Stimulated activated CD4-positive, alpha-beta T cell treated with anti-CD3 and anti-CD28 coated beads, Interleukin-1b, Interleukin-23, amount 100 ng/mL, for 24 hours (primary cell): ENCODE measurements around the gene SLC25A26.

Experiments used
- DNase-seq, 4 experiments: peaks; one replicate each; pipeline ENCODE4 v3.0.0-alpha.2; 2020; ENCODE audit warnings: low read depth in 4 of 4, low spot score in 1 of 4

Gene SLC25A26

DNA sequence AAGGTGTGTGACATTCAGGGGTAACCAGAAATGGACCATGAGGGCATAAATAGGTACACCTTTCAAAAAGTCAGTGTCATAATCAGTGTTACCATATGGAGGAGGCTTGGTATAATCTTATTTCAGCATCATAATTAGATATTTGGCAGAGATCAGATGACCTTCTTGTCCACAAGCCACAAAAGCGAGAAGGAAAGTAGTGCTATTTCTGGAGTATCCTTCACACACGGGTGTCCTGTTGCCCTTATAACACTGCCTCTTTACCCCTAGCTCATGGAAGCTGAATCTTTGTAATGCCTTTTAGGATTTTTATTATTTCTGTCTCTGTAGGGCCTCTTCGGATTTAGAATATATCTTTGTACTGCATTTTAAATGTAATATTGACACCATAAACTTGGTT lies 147.2 kb downstream of the SLC25A26 start:
- no peak for DNase-seq

DNA sequence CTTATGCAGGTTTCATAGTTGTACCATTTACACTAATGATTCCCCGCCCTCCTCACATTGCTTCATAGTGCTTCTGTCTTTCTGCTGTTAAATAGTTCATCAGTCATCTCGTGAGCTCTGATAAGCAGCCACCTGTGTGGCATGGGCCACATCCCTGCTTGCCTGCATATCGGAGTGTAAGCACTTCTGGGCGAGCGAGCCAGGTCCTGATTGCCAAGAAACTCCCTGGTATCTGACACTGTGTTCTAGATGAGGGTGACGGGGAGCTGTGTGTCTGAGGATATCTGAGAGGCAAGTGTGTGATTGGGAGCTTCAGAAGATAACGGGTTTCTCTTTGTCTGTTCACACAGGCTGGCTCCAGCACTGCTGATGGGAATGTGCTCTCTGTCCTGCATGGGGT lies 149.4 kb downstream of the SLC25A26 start:
- DNase-seq, result no peak

DNA sequence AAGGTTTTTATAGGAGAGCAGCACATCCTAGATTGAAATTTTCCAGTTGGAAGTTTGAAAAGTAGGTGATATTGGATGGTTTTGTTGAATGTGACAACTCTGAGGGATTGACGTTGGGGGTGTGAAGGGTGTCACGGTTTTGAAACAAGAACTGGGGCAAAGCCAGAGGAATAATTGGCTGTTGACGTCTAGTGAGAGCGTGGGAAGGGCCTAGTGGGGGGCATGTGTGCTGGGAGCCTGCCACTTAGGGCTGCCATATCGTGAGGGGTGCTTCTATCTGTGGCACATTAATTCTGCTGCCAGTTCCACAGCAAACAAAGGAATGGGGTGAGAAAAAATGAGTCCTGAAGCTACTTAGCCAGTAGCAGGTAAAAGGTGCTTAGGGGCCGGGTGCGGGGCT lies 150.6 kb downstream of the SLC25A26 start:
- no peak for DNase-seq

DNA sequence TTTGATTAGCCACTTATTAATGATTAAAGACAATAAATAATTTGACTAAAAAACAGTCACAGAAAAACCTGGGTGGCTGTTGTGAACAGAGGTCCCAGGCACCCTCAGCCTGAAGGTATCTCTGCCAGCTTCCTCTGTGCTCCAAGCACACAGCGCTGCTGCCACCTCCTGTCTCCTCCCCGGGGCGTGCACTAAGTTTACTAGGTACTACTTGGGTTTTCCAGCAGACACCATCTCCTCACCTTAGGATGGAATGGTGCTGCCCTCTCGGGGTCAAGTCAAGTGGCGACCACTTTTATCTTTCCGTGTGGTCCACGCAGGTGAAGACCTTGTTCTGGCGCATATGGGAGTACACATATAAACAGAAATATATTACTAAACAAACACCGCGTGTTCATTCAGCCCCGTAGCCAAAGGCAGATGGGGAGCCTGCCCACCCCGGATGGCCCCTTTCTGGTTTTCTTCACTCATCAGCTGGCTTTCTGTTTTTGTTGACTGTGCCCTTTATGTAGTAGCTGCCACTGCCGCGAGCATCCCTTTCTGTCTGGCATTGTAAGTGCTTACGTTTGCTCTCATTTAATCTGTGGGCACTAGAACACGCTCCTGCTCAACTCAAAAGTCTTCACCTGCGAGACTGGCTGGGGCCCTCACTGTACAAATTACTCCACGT lies 152.0 kb downstream of the SLC25A26 start:
- DNase-seq, result no peak

DNA sequence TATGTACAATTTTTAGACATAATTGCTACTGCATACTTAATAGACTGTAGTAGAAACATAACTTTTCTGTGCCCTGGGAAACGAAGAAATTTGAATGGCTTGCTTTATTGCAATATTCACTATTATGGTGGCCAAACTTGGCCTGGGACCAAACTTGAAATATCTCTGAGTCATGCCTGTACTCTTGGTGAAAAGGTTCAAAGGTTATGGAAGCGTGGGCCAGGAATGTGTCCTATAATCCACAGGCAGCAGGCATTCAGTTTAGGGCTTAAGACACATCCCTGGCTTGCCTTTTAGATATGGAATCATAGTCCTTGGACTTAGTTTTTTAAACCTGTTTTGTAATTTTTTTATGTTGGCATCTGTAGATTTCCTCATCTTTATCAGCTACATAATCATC lies 155.8 kb downstream of the SLC25A26 start:
- DNase-seq, result no peak

DNA sequence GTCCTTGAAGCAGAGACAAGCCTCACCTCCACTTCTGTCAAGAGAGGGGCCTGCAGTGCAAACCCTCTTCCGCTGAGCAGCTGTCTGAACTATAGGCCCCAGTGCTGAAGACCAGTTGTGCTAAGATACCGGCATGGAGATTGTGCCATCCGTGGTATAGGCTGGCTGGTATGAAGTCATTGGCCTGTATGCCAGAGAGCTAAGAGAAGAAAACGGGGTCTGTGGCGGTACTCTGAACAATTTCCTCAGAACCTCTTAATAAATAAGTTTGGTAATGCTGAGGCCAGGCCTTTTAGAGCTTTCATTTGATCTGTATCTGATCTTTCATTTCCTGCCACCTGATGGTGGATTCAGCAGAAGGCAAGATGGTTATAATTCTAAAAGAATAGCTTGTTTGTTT lies 157.0 kb downstream of the SLC25A26 start:
- DNase-seq, result no peak

DNA sequence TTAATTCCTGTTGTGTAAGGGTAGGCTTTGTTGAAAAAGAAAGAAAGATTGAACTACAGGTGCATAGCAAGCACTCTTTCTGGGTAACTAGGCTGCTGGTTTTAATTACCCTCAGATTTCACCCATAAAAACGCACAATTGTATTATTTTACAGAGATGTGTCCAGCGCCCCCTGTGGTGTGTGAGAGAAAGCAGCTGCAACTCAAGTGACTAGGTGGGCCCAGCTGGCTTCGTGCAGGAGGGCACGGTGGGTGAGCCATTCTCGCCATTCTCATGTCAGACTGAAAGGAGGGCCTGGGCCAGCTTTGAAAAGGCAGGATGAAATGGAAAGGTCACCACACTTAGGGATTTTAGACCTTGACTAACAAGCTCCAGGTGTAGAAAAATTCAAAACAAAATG lies 157.5 kb downstream of the SLC25A26 start:
- peak in 1 of 4 experiments; percentile 10 for DNase-seq

DNA sequence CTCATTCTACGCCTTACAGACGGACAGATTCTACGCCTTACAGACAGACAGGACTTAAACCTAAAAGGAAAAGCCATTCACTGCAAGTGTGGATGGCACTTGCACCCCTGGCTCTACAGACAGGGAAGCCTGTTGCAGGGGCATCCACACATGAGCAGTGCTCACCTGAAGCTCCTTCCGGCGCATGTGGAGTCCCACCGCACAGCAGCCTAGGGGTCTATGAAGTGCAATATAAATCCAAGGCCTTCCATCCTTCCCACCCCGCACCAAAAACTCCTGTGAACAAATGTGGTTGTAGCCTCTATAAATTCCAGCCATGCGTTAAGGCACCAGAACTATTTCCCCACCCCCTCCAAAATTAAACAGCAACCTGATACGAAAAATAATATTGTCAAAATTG lies 158.8 kb downstream of the SLC25A26 start:
- DNase-seq, result no peak

DNA sequence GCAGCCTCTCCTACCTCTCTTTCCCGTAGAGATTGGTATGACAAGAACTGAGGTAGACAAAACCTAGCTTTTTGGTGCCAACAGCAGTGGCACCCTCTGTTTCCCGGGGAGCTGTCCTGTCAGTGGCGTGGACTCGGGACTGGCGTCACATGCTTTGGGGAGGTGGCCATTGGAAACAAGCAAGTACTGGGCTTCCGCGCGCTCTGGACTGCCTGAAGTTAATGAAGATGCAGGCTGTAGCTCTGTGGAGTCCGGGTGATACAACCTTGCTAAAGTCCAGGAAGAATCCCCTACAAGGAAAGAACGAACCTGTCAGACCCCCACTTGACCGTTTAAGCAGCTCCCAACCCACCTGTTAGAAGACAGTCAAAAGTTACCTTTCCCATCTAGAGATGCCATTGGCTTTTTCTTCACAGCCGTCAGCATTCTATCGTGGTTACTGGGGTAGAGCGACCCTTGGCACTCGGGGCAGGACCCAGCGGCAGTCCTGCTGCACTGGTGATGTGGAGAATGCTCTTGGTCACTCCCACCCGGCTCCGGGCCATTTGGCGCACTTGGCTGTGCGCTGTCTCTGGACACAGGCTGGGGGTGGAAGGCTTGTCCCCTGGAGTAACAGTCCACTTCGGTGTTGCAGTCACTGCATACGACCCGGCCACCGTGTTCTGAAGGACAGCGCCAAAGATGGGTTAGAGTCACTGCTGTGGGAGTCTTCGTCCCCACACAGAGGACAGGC lies 159.6 kb downstream of the SLC25A26 start:
- no peak for DNase-seq

DNA sequence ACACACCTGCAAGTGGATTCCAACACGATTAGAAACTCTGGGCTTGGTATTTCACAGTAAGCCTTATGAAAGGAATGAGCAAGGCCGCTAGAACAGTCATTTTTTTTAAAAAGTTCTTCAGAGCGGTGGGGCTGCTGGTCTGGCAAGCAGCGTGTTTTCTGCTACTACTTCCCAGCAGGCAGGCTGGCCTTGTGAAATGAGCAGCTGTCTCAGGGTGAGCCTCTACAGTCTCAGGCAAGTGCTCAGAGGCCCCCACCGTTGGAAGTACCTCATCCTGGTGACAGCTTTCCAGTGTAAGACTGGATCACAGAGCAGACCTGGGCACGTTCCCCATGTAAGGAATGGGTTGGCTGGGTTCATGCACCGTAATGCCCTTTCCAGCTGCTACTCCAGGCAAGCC lies 160.8 kb downstream of the SLC25A26 start:
- no peak for DNase-seq

DNA sequence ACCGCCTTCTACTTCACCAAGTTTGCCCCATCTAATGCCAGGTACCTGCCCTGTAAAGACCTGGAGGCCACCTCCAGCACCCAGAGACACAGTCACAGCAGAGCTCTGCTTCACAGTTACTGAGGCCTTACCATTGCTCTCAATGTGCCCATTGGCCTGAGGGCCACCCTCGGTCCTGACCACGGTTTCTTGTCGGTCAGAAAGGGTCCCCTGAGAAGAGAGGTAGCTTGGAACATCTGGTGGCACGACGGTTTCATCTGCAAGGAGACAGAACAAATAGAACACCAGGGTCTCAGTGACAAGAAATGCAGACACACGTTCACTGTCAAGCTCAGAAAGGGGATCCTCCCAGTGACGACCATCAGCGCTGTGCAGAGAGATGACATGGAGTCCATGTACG lies 161.3 kb downstream of the SLC25A26 start:
- DNase-seq, result no peak

DNA sequence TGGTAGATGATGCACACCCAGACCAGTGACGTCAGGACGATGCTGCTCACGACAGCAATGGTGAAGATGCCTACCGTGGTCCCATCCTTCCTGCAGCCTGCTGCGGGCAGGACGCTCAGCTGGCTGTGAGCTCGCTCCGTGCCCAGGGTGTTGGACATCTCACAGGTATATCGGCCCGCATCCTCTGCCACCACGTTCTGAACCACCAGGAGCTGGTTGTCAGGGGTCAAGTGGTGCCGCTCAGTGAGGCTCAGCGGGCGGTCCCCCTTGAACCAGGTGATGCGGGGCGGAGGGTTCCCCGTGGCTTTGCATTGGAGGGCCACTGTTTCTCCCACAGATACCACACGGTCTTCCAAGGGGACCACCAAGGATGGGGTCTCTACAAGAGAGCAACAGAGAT lies 162.2 kb downstream of the SLC25A26 start:
- no peak for DNase-seq

DNA sequence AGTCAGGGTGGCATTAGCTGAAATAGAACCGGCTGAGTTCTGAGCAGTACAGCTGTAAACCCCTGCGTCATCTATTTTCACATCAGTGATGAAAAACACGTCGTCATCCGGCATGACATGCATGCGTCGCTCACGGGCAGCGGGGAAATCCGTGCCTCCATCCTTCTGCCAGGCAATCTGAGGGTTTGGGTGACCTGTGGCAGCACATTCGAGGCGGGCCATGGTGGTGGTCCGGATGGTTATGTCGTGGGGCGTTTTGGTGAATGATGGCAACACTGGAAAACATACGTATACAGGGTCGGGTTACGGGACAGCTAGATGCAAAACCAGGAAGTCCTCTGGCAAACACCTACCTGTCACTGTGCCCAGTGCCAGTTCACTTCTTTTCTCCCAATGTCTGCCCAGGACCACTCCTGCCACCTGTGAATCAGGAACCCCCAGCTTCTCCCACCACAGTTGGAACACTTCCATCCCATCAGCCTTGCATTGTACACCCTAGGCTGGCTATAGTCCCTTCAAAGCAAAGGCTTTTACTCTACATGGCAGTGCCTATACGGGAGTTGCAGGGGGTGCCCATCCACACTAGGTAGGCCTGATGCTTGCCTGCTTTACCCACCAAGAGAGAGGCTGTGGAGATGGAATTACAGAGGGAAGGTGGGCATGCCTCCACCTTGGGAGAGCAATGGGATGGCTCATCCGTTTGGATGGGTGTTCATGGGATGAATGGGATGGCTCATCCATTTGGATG lies 163.4 kb downstream of the SLC25A26 start:
- DNase-seq, result no peak

DNA sequence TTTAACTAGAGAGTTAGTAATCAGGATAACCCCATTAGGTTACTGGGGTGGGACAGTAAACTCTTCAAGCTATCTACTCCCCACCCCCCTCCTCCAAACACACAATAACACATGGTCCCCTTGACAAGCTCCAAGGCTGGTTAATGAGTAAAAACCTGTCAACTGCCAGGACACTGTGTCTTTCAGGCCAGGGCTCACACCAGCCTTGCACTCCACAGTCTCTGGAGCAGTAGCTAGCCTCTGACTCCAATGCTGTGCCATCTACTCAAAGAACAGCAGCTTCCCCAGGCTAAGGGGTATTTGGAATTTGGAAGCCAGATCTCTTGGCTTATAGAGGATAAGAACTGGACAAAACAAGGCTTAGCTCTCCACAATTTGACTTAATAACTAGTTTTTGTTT lies 164.3 kb downstream of the SLC25A26 start:
- DNase-seq, result no peak

DNA sequence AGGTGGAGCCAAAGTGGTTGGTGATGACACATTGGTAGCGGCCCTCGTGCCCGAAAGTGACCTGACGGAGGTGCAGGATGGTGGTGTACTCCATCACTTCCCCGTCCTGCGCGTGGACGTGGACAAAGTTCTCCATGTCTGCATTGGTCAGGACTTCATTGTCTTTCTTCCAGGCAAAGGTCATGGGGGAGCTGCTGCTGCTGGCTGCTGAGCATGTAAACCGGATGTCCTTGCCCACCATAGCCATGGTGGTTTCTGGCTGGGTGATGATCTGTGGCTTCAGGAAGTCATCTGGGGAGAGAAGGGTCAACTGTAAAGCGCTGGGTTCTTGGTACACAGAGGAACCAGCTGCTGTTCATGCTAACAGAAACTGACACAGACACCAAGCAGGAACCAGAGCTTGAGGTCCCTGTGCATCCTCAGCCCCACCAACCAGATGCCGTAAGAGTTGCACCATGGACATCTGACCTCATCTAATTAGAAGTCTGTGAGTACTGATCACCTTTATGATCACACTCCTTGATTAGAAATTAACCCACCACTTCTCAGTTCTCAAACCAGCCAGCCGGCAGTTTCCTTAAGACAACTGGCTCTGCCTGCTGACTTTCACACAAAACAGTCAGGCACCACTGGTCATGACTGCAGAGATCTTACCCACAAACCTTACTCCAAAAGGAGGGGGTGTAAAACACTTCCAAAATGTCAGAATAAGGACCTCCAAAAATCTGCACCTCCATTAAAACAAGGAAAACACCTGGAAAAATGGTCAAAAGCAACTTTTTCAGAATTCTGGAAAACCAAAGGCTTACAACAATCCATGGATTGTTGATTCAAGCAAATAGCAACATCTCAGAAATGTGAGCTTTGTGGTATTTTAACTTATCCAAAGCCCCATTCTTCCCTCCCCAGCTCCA lies 165.5 kb downstream of the SLC25A26 start:
- no peak for DNase-seq

DNA sequence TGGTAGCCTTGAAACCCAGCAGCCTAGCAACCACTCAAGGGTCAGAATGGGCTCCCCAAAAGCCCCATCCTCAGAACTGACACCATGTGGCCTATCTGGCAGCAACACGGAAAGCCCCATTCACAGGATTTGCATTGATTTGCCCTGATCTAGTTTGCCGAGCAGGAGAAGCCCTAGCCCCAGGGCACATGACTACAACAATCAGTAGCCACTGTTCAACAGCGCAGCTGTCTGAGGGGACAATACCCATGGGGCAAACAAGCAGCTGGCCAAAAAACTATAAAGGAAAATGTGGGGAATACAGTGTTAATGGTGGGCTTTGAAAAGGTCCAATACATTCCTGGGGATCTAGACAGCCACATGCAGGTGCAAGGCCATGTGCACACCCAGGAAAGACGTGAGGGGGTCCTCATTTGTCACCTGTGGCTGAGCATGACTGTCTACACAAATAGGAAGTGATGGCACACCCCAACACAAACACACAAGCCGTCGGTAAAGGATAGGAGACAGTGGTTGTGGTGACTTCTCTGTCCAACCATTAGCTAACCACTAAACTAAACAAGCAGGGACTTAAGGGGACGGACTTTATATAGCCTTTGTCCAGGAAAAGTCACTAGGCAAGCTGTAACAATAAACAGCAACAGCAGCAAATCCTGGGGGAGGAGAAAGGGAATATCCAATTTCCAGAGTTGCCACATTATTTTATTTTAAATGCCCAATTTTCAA lies 166.3 kb downstream of the SLC25A26 start:
- DNase-seq, result no peak

DNA sequence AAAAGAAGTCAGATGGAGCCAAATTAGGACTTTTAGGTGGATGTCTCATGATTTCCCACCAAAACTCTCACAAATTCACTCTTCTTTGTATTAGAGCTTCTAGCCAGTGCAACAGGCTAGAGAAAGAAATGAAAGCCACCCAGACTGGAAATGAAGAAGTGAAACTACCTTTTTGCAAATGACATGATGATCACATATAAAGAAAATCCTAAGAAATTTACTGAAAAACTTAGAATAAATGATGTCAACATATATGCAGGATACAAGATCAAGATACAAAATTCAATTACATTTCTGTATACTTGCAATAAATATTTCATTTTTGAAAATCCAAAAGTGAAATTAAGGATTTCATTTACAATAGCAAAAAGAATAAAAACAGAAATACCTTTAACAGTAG lies 169.2 kb downstream of the SLC25A26 start:
- DNase-seq, result no peak

DNA sequence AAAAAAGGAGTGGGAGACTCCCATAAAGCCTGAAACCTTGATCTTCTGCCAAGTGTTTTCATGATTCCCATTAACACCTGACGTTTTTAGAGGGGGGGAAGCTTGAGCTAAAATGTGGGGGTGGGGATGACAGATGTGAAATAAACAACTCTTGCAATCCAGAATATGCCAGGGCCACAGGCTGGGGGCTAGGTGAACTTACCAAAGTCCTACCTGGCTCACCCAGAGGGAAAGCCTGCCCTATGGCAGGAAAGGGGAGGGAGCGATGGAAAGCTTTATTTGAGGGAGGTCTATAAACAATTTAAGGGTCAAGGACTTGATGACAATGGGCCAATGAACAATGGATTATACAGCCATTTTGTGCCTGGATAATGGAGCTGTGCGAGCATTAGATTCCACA lies 171.7 kb downstream of the SLC25A26 start:
- DNase-seq, result no peak

DNA sequence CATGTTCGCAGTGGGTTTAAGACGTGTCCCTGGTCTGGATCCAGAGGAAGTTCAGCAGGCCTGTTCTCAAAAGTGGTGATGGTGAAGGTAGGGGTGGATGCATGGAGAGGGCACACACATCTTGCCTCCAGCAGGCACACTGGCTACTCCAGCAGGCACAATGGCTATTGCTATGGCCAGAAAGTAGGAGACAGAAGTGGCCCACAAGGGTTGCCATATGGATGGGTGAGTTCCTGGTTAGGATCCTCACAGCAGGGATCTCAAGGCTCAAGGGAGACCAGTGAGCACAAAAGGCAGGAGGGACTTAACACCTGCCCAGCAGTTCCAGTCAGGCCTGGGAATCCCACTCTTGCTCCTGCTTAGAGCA lies 172.1 kb downstream of the SLC25A26 start:
- no peak for DNase-seq

DNA sequence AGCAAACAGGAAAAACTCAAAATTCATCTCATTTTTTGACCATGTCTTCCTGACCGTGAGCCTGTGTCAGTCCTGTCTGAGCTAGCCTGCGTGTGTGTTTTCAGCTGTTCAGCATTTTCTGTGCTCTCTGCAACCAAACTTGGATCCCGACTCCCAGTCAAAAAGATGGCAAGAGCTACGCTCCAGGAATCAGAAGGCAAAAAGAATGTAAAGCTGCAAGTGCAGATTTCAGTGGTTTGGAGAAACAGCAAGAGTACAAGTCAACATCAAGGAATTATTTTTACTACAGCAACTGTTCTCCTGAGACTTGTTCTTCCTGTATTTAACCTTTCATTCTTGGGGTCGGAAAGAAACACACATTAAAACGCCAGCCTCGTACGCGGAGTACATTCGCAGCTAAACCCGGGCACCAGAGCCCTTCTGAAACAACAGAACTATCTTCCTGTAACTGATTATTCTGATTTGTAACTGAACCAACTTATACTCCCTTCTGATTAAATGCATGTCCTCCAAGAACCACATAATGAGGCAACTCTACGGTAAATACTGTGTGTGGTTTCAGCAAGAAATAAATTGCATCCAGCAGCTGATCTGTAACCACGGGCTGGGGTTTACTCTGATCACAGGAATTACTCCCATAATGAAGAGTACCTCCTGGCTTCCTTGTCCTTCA lies 172.7 kb downstream of the SLC25A26 start:
- DNase-seq, result no peak
